Fibroblast of the aortic adventitia (primary cell): ENCODE measurements around the gene NOP53. TPM values are rescaled to one million over a fixed set of nuclear protein-coding genes. Genes with fewer than 3 reads are reported as not detected.
A peak's percentile ranks its signal among the peaks of the same experiment; 100 is the strongest.
"Not testable (repeated sequence)": the region's sequence is repeated elsewhere in the genome, so short reads cannot be mapped to it uniquely, and the experiment has no call there.

Source experiments
- DNase-seq: peaks from one replicate; pipeline ENCODE4 v3.0.0-alpha.2; 2010; ENCODE audit warnings: low read depth
- H3K4me3 ChIP-seq: 2 replicates; pipeline ENCODE4 v1.5.1; 2011; ENCODE audit warnings: low read depth, mild to moderate bottlenecking, control low read depth, low read length, moderate library complexity
- total RNA-seq: library from RNA; depleted of rRNA; stranded (reverse); fragments of >200 nt; gene quantifications from 2 replicates; pipeline ENCODE4 v1.2.3, GENCODE V29; 2012; ENCODE audit warnings: low replicate concordance
- TF ChIP-seq, protein P1 (sequence below): IDR thresholded peaks from 2 replicates; pipeline ENCODE4 v1.5.1; 2011; ENCODE audit warnings: mild to moderate bottlenecking, low read length, control low read depth, inconsistent platforms; ENCODE audit not compliant: insufficient read depth

NOP53 gene
- total RNA-seq, 1 donor = 105 TPM

DNA sequence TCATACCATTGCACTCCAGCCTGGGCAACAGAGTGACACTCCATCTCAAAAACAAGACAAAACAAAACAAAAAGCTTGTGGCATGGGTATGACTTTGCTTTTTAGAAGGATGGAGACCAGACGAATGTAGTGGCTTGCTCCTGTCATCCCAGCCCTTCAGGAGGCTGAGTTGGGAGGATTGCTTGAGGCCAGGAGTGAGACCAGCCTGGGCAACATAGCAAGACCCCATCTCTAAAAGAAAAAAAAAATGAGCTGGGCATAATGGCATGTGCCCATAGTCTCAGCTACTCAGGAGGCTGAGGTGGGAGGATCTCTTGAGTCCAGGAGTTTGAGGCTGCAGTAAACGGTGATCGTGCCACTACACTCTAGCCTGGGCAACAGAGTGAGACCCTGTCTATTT, 16.8 kb downstream of the NOP53 start:
- H3K4me3 ChIP-seq = no peak overlapping the region
- DNase-seq = no peak
- TF ChIP-seq, protein P1, sequence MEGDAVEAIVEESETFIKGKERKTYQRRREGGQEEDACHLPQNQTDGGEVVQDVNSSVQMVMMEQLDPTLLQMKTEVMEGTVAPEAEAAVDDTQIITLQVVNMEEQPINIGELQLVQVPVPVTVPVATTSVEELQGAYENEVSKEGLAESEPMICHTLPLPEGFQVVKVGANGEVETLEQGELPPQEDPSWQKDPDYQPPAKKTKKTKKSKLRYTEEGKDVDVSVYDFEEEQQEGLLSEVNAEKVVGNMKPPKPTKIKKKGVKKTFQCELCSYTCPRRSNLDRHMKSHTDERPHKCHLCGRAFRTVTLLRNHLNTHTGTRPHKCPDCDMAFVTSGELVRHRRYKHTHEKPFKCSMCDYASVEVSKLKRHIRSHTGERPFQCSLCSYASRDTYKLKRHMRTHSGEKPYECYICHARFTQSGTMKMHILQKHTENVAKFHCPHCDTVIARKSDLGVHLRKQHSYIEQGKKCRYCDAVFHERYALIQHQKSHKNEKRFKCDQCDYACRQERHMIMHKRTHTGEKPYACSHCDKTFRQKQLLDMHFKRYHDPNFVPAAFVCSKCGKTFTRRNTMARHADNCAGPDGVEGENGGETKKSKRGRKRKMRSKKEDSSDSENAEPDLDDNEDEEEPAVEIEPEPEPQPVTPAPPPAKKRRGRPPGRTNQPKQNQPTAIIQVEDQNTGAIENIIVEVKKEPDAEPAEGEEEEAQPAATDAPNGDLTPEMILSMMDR = no peak

- no peak for DNase-seq
- no peak overlapping the region for H3K4me3 ChIP-seq
- TF ChIP-seq, protein P1 = no peak
Observed at GRCh38 chr19:47762615-47763308, 17.4 kb downstream of the NOP53 start.

GRCh38 chr19:47764705-47765104, 19.4 kb downstream of the NOP53 start:
- H3K4me3 ChIP-seq, DNase-seq: not testable (repeated sequence)

DNA sequence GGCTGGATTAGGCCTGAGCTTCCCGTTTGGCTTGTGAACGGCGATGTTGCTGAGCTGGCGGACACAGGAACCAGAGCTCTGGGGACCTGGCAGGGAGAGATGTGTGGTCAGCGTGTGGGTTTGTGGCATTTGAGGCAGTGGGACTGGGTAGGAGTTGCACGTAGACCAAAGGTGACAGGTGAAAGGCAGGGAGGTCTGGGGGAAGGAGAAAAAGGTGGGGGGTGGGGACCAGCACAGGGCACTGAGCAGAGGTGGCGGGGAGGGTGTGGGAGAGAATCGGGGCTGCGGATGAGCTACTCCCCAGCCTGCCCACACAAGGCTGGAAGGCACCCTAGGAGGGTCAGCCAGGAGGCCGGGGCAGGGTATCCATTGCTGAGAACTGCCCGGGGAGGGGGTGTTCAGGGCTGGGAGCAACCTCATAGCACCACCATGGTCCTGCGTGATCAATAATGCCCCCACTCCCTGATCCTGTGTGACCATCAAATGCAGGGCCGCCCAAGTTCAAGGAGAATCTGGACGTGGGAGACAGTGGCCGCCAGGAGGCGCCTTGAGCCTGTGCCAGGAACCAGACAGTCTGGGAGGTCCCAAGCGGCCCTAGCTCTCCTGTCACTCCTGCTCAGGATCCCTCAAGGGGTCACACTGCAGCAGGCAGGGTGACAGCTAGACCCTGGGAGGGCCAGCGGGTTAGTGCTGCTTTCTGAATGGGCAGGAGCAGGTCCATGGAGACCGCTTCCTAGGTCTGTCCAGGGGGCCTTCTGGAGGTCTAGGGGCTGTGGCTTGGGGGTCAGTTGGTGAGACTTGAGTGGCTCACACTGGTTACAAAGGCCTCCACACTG, 20.4 kb downstream of the NOP53 start:
- H3K4me3 ChIP-seq = no peak overlapping the region
- peak; percentile 55 for DNase-seq
- TF ChIP-seq, protein P1 = peak; percentile 80

DNA sequence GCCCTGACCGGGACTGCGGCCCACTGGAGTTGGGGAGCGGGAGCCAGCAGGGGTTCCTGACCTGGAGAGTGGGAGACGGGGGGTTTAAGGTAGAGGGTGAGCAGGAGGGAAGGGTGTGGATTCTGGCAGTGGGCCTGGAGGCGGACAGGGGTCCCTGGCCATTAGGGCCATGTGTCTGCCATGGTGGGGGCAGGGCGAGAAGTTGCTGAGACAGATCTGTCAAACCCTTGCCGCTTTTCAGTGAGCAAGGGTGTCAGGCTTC, 20.9 kb downstream of the NOP53 start:
- DNase-seq = no peak

DNA sequence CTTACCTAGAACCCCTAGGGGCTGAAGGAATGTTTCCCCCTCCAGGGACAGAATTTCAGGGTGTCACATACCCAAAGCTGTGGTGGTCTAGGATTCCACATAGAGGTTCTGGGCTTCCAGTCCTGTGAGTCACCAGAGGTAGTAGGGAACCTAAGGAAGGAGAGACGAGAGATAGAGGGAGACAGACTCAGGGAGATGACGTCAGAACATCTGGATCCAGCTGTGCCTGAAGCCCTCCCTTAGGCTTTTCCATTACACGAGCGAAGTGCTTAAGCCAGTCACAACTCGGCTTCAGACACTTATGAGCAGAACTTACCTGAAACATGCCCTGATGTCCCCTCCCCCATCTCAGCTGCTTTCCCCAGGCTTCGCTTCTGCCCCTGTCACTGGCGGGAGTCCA, 21.3 kb downstream of the NOP53 start:
- H3K4me3 ChIP-seq = no peak overlapping the region
- no peak for DNase-seq
- TF ChIP-seq, protein P1 = no peak

More for the DNA sequence above, 20.9 kb downstream of the NOP53 start:
- H3K4me3 ChIP-seq = no peak overlapping the region
- TF ChIP-seq, protein P1 = no peak

DNA sequence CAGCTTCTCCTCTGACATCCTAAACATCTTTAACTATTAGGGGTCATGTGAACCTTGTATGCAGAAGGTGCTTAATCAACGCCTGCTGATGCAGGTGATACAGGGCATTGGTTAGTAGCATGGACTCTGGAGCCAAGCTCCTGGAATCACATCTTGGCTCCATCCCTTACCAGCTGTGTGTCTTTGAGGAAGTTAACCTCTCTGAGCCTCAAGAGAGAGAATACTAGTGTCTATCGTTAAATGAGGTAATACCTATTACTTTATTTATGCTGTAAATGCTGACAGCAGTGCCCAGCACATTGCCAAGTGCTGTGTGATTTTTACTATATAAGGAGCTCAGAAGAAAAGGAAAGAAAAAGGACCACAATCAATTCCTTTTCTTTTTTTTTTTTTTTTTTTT, 22.0 kb downstream of the NOP53 start:
- H3K4me3 ChIP-seq = no peak overlapping the region
- DNase-seq = no peak
- TF ChIP-seq, protein P1 = no peak
